Muscle layer of duodenum (tissue), 2 donors: ENCODE data around the gene CACNA2D3.

ENCODE experiments used
- H3K27ac ChIP-seq: one replicate; pipeline ENCODE4 v1.7.0; 2013; ENCODE audit warnings: mild to moderate bottlenecking, low read length
- H3K27me3 ChIP-seq: one replicate; pipeline ENCODE4 v1.7.0; 2013; ENCODE audit warnings: low read depth, mild to moderate bottlenecking, control low read depth, low read length
- H3K36me3 ChIP-seq, 2 donors: one replicate each; pipeline ENCODE4 v1.7.0; 2013; ENCODE audit warnings: low read length in 2 of 2, control low read depth in 1 of 2, mild to moderate bottlenecking in 1 of 2; ENCODE audit not compliant: insufficient read depth in 2 of 2, control insufficient read depth in 1 of 2
- H3K4me1 ChIP-seq, 2 donors: one replicate each; pipeline ENCODE4 v1.7.0; 2013; ENCODE audit warnings: low read length in 2 of 2, mild to moderate bottlenecking in 2 of 2, control low read depth in 1 of 2, moderate library complexity in 1 of 2; ENCODE audit not compliant: insufficient read depth in 2 of 2, control insufficient read depth in 1 of 2
- H3K4me3 ChIP-seq, 2 donors: one replicate each; pipeline ENCODE4 v1.7.0; 2013; ENCODE audit warnings: low read length in 2 of 2, low read depth in 1 of 2, mild to moderate bottlenecking in 1 of 2
- H3K9me3 ChIP-seq, 2 donors: one replicate each; pipeline ENCODE4 v1.7.0; 2013; ENCODE audit warnings: low read length in 2 of 2, control low read depth in 1 of 2, mild to moderate bottlenecking in 1 of 2; ENCODE audit not compliant: control insufficient read depth in 1 of 2
- donor health status: healthy.

The CACNA2D3 gene

DNA sequence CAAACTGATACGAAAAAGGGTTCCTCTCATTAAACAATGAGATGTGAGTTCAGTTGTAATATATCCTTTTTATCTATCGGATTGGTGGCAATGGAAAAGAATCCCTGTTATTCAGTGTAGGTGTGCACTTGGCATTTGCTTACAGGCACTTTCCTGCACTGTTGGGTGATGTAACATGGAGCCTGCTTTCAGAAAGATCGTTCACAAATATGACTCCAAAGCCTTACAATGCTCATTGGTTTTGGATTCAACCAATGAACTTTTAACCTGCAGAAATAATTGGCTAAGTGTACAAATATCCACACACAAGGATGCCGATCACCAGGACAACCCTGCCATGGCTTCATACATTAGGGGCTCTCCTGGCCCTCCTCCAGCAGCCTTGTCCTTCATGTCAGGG lies 996.9 kb downstream of the CACNA2D3 start:
- Histone ChIP-seq H3K4me1 (no peaks in the 10 kb centered on the region), H3K27ac (no peak overlapping the region), H3K36me3 (no peaks in the 10 kb centered on the region), H3K27me3 (no peaks in the 10 kb centered on the region), H3K4me3 (no peak overlapping the region), H3K9me3 (no peaks in the 10 kb centered on the region)

DNA sequence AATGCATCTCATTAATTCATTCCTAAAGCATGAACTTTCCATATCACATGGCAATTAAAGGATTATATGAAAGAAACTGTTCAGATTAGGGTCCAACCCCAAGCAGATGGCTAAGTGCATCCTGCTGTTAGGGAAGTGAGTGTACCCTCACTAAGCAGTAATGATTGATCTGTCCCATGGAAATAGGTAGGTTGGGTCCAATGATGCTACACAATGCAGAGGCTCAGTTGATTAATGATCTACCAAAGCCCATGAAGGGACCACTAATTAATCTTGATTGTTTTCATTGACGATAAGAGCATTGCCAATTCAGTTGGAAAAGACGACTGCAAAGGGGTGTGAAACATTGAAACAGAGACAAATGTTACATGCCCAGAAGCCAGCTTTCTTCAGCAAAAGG lies 1000.0 kb downstream of the CACNA2D3 start:
- no peaks in the 10 kb centered on the region for H3K4me1 ChIP-seq
- no peak overlapping the region for H3K4me3 ChIP-seq
- H3K27ac ChIP-seq, result no peak overlapping the region
- no peaks in the 10 kb centered on the region for H3K36me3 ChIP-seq
- no peaks in the 10 kb centered on the region for H3K9me3 ChIP-seq
- H3K27me3 ChIP-seq, result no peaks in the 10 kb centered on the region
